Measurements from ENCODE around the gene KCNAB2.
"Not testable (repeated sequence)": the region's sequence is repeated elsewhere in the genome, so short reads cannot be mapped to it uniquely, and the experiment has no call there.

The KCNAB2 gene

GRCh38 chr1:6062670-6063069 lies 17.0 kb downstream of the KCNAB2 start:
- no peak for DNase-seq

GRCh38 chr1:6063532-6064053 lies 17.9 kb downstream of the KCNAB2 start:
- DNase-seq: not testable (repeated sequence)

- no peak for DNase-seq
Measured at GRCh38 chr1:6065093-6065858, 19.6 kb downstream of the KCNAB2 start.

DNA sequence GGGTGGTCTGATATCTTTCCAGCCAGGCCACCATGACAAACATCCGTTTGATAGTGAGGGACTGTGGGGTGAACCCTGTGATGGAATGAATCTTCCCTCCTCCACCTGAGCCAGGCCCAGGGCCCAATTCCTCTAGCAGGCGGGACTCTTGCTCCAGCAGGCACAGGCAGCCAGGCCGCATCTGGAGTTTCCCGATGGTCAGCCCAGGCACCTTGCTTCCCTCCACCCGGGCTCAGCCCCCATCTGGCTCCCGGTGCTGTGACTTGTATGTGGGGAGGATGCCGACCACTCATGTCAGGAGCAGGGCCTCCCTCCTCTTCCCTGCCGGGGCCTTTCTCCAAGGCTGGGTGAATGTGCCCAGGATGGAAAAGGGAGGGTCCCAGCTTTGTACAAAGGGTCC lies 21.0 kb downstream of the KCNAB2 start:
- DNase-seq: no peak

GRCh38 chr1:6068073-6068472 lies 22.4 kb downstream of the KCNAB2 start:
- no peak for DNase-seq

DNA sequence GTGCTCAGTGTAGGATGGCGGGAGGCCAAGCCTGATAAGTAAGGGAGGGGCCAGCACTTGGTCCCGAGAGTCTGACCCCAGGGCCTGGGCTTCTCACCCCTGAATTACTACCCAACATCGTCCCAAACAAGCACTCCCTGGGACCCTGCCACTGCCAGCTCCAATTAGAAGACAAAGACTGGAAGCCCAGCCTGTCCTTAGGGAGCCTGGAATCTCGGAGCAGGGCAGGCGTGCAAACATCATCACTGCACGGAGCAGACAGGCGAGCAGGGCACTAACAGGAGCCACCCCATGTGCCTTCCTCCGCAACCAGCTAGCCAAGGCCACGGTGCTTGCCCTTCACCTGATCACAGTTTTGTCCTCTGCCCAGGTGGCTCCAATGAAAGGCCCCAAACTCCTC lies 23.2 kb downstream of the KCNAB2 start:
- no peak for DNase-seq

DNA sequence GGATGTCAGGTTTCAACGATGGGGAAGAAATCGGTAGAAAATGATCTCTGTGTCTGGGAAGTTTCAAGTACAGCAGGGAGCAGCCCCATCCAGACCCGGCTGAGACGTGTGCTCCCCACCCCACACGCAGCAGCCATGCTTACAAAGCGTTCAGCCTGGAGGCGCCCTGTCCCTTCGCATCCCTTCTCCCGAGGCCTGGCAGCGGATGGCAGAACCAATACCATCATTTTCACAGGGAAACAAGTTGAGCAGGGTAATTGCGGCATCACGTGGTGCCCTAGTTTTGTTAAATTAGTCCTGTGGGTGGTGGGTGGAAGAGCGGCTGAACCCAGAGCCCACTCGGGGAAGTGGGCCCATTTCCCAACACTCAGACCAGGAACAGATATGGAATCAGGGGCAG lies 23.9 kb downstream of the KCNAB2 start:
- no peak for DNase-seq

DNA sequence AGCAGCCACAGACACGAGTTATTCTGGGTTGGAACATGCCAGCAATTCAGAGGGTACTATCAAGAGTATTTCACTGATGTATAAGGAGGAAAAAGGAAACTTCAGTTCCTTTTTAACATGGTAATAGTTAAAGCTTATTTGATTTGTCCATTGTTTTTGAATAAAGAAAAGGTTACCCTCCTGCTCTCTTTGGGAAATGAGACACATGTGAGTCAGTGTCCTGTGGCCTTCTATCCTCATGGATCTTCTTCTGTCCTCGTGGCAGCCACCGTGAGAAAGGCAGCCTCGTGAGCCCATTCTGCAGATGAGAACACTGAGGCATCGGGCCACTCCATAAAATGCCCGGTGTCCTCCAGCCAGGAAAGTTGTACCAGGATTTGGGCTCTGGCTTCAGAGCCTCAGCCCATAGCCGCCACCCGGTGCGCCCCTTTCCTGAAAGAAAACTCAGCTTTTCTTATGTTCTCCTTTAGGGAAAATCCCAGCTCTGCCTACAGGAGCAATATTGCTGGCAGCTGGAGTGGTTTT lies 24.8 kb downstream of the KCNAB2 start:
- no peak for DNase-seq

GRCh38 chr1:6071219-6071618 lies 25.5 kb downstream of the KCNAB2 start:
- DNase-seq: no peak

- DNase-seq: no peak
Measured at GRCh38 chr1:6072774-6073479, 27.2 kb downstream of the KCNAB2 start.

DNA sequence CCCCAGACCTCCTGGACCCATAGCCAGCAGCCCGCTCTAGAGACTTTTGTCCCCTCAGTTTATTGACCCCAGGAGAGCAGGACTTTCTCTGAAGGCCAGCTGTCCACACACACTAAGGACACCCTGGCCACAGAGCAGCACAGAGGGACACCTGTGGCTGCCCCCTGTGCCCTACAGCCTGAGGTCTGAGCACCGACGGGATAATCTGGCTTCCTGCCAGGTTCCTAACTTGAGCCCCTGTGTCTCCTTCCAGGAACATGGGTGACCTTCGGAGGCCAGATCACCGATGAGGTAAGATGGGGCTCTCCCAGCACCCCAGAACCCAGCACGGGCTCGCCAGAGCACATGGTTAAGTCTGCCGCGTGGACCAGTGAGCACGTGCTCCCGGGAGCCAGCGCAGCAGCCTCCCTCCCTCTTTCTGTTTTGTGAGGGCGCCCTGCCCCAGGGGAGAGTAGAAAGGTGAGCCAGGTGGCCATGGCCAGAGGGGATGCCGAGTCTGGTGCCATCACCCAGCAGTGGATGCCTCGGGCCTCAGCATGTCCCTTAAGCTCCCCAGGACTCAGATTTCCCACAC lies 27.9 kb downstream of the KCNAB2 start:
- no peak for DNase-seq

DNA sequence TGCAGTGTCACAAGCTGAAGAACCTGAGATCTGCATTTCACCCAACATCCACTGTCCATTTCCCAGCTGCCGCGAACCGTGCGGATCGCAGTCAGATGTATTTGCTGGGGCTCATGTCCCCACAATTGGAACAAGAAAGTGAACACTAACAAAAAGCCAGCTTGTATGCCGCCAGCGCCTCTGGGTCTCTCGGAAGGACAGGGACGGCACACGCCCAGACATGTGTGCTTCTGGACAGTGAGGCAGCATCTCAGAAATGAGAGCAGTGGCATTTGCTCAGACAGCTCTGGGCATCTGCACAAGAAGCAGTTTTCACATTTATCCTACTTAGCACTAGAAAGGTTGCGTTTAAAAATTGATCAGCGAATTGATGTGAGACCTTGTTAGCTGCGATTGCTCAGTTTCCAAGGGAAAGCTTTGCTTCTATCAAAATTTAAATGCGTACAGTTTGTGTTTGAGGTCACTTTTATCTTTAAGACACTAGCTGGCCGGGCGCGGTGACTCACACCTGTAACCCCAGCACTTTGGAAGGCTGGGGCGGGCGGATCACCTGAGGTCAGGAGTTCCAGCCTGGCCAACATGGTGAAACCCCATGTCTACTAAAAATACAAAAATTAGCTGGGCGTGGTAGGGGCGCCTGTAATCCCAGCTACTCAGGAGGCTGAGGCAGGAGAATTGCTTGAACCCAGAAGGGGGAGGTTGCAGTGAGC lies 28.7 kb downstream of the KCNAB2 start:
- no peak for DNase-seq

DNA sequence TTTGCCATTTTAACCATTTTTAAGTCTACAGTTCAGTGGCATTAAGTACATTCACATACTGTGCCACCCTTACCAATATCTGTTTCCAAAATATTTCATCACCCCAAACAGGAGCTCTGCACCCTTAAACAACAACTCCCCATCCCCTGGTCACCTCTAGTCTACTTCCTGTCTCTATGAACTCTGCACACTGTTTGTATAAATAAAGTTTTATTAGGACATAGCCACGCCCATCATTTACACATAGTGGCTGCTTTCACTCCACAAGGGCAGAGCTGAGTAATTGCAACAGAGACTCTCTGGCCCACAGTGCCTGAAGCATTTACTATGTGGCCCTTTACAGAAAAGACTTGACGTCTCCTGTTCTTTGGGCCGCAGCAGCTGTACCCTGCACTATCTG lies 30.1 kb downstream of the KCNAB2 start:
- no peak for DNase-seq

GRCh38 chr1:6077061-6077460 lies 31.4 kb downstream of the KCNAB2 start:
- DNase-seq: not testable (repeated sequence)

- no peak for DNase-seq
Measured at GRCh38 chr1:6077506-6077905, 31.8 kb downstream of the KCNAB2 start.

DNA sequence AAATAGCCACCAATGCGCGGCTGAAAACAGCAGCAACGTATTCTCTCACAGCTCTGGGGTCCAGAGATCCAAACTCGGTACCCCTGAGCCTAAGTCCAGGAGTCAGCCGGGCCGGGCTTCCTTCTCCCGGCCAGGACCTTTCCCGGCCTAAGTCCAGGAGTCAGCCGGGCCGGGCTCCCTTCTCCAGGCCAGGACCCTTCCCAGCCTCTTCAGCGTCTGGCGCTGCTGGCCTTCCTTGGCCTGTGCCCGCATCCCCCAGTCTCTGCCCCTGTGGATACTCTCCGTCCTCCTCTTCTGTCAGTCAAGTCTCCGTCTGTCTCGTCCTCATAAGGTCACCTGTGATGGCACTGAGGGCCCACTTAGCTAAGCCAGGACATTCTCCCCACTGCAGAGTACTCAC lies 32.2 kb downstream of the KCNAB2 start:
- no peak for DNase-seq

DNA sequence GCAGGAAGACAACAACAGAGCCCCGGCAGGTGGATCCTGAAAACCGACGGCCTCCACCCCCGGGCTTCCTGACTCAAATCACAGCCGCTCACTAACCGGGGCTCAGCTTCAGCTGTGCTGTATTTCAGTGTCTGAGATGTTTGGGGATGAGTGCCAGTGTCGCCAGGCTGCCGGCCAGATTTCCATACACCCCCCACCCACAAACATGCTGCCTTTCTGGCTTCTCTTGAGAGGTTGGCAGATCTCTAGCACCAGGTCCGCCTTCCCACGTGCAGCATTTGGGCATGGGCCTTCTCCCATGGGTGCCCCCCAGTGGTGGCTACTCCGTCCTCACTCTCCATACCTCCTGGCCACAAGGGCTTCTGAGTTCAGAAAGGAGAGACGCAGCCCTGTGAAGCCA lies 34.8 kb downstream of the KCNAB2 start:
- peak; percentile 34 for DNase-seq

GRCh38 chr1:6081901-6082300 lies 36.2 kb downstream of the KCNAB2 start:
- no peak for DNase-seq

DNA sequence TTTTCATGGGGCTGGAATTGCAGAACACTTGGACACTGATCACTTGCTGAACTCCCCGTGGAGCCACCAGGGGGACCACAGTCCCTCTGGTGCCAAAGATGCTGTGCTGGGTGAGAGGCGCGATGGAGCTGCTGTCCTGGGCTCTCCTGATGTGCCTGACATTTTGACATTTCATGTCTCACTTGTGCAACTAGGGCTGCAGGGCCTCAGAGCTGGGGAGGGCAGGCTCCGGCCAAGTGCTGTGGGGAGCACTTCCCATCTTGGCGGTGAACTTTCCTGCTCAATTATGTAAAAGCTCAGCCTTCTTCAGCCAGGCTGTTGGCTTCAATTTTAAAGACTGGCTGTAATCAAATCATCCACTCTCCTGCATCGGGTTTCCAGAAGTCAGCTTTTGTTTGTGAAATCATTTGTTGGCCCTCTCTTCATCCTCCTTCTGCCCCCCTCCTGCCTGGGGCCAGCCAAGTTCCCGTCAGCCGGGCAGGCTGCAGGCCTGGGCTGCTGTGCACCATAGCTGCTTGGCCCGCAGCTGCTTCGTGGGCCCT lies 36.8 kb downstream of the KCNAB2 start:
- DNase-seq: no peak

DNA sequence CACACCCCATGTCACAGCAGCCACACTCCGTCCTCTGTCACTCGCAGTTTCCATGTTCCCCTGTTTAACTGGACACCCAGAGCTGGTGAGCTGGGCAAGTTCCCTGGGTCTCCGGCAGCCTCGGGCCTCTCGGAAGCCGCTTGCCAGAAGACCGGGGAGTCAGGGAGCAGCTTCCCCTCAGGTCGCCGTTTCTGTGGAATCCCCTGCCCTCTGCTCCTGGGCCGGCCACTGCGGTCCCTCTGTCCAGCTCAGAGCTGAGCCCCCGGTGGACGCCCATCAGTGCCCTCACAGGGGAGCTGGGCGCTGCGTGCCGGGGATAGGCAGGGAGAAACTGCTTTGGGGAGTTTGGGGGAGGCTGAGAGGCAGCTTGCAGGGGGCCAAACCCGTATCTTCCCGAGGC lies 37.7 kb downstream of the KCNAB2 start:
- DNase-seq: no peak

GRCh38 chr1:6083801-6084446 lies 38.2 kb downstream of the KCNAB2 start:
- DNase-seq: peak; percentile 52

GRCh38 chr1:6084781-6085495 lies 39.2 kb downstream of the KCNAB2 start:
- peak; percentile 53 for DNase-seq
